Effector memory CD4-positive, alpha-beta T cell (primary cell): ENCODE results near the gene SIRPB2.

Experiments
- DNase-seq, 3 donors: peaks; one replicate each; pipeline ENCODE4 v3.0.0-alpha.2; 2020
- H3K27ac ChIP-seq: 2 replicates; pipeline ENCODE4 v1.7.0; 2013; ENCODE audit warnings: mild to moderate bottlenecking, low read length, moderate library complexity; ENCODE audit not compliant: insufficient read depth, poor library complexity, severe bottlenecking
- H3K27me3 ChIP-seq: replicated peaks from 2 replicates; pipeline ENCODE4 v1.7.0; 2013; ENCODE audit warnings: mild to moderate bottlenecking, low read length; ENCODE audit not compliant: insufficient read depth, control insufficient read depth, poor library complexity, severe bottlenecking
- H3K36me3 ChIP-seq: 2 replicates; pipeline ENCODE4 v1.7.0; 2013; ENCODE audit warnings: mild to moderate bottlenecking, low read length, moderate library complexity; ENCODE audit not compliant: control insufficient read depth, insufficient read depth
- H3K4me1 ChIP-seq: 2 replicates; pipeline ENCODE4 v1.7.0; 2013; ENCODE audit warnings: low read length, mild to moderate bottlenecking; ENCODE audit not compliant: control insufficient read depth, insufficient read depth, poor library complexity, severe bottlenecking
- H3K4me3 ChIP-seq: 2 replicates; pipeline ENCODE4 v1.7.0; 2013; ENCODE audit warnings: low read length, low read depth, mild to moderate bottlenecking; ENCODE audit not compliant: insufficient read depth, poor library complexity, severe bottlenecking
- H3K9me3 ChIP-seq: 2 replicates; pipeline ENCODE4 v1.7.0; 2013; ENCODE audit warnings: mild to moderate bottlenecking, low read length, moderate library complexity; ENCODE audit not compliant: control insufficient read depth

The SIRPB2 gene

DNA sequence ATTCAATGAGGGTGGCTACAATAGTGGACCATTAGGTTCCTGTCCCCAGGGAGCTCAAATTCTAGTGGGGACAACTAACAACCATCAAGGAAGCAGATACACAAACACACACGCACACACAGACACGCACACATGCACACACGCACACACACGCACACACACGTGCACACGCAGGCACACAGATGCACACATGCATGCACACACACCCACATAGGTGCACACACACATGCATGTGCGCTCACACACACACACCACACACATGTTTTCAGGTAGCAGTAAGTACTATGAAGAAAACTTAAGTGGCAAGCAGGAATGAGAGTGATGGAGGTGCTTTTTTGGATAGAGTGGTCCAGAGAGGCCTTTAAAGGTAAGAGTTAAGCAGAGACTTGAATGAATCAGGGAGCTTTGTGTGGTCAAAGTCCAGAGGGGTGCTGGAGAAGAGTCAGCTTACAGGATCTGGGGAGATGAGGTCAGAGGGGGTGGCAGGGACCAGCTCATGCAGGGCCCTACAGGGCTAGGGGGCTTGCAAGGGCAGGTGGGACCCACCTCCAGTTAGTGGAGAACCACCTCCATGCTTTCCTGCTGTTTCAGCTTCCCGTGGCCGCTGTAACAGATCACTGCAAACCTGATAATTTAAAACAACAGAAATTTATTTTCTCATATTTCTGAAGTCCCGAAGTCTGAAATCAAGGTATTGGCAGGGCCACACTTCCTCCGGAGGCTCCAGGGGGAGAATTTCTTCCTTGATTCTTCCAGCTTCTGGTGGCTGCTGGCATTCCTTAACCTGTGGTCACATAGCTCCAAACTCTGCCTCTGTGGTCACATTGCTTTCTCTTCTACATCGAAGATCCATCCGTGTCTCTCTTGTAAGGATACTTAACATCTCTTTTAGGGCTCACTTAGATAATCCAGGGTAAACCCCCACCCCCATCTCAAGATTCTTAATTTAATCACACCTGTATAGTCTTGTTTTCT lies 17.7 kb downstream of the SIRPB2 start:
- Histone ChIP-seq H3K9me3 (no peaks in the 10 kb centered on the region), H3K27me3 (no peaks in the 10 kb centered on the region), H3K4me1 (no peaks in the 10 kb centered on the region), H3K4me3 (no peak overlapping the region), H3K27ac (no peak overlapping the region), H3K36me3 (no peaks in the 10 kb centered on the region)
- no peak for DNase-seq

- Histone ChIP-seq H3K4me1 (no peaks in the 10 kb centered on the region), H3K9me3 (no peaks in the 10 kb centered on the region), H3K27ac (no peak overlapping the region), H3K36me3 (no peaks in the 10 kb centered on the region), H3K4me3 (no peak overlapping the region), H3K27me3 (no peaks in the 10 kb centered on the region)
- no peak for DNase-seq
Measured at GRCh38 chr20:1472556-1473245, 18.5 kb downstream of the SIRPB2 start.

GRCh38 chr20:1471242-1471641 lies 20.0 kb downstream of the SIRPB2 start:
- H3K9me3 ChIP-seq = no peaks in the 10 kb centered on the region
- no peak for DNase-seq
- H3K27me3 ChIP-seq = no peaks in the 10 kb centered on the region
- no peak overlapping the region for H3K27ac ChIP-seq
- no peaks in the 10 kb centered on the region for H3K36me3 ChIP-seq
- no peak overlapping the region for H3K4me3 ChIP-seq
- peaks cover 4% of the 10 kb centered on the region for H3K4me1 ChIP-seq

- no peaks in the 10 kb centered on the region for H3K9me3 ChIP-seq
- no peak overlapping the region for H3K4me3 ChIP-seq
- no peaks in the 10 kb centered on the region for H3K36me3 ChIP-seq
- no peak overlapping the region for H3K27ac ChIP-seq
- no peaks in the 10 kb centered on the region for H3K27me3 ChIP-seq
- no peak for DNase-seq
- H3K4me1 ChIP-seq = peaks cover 15% of the 10 kb centered on the region
Measured at GRCh38 chr20:1469925-1470571, 21.2 kb downstream of the SIRPB2 start.

DNA sequence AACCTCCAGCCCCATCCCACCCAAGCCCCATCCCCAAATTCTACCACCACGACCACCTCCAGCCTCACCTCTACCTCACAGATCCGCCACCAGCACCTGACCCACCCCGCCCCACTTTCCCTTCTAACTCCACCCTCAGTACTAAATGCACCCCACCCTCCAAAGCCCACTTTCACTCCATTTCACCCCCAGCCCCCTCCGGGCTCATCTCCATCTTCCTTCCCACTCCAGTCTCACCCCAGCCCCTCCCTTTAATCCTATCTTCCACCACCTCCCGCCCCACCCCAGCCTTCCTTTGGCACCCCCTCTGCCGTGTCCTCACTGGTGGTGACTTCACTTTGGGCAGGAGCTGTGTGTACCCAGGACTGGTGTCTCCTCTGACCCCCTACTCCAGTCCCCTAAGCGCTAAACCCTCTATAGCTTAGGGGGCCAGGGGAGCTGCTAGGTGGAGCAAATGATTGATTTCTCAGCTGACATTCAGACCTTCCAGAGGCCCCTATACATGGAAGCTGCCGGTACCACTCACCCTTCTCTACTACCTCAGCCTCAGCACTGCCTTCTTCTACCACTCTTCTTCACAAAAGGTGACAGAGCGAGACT lies 21.8 kb downstream of the SIRPB2 start:
- Histone ChIP-seq H3K27ac (no peak overlapping the region), H3K4me3 (no peak overlapping the region), H3K36me3 (no peaks in the 10 kb centered on the region), H3K4me1 (peaks cover 17% of the 10 kb centered on the region), H3K27me3 (no peaks in the 10 kb centered on the region), H3K9me3 (no peaks in the 10 kb centered on the region)
- no peak for DNase-seq

DNA sequence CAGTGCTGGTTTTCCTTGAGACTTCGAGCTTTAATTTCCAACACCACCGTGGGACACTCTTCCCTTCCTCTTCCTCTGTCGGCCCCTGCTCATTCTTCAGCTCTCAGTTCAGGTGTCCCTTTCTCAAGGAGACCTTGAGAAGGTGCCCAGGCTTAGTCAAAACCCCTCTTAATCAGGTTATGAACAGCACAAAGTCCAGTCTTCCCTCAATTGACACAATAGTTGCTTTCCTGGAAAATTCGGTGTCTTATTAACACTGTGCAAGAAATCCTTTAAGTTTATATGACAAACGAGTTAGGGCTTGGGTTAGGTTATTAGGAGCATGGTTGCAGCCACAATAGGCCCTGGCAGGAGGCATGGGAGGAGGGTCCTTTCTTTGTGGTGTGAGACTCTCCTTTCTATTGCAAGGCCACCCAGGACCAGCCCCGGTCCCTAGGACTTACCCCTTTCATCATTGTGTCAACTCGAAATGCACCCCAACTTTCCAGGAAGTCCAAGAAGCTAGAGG lies 23.0 kb downstream of the SIRPB2 start:
- Histone ChIP-seq H3K27me3 (no peaks in the 10 kb centered on the region), H3K4me1 (peaks cover 22% of the 10 kb centered on the region), H3K9me3 (no peaks in the 10 kb centered on the region), H3K4me3 (no peak overlapping the region), H3K36me3 (peaks cover 2% of the 10 kb centered on the region), H3K27ac (no peak overlapping the region)
- no peak for DNase-seq

DNA sequence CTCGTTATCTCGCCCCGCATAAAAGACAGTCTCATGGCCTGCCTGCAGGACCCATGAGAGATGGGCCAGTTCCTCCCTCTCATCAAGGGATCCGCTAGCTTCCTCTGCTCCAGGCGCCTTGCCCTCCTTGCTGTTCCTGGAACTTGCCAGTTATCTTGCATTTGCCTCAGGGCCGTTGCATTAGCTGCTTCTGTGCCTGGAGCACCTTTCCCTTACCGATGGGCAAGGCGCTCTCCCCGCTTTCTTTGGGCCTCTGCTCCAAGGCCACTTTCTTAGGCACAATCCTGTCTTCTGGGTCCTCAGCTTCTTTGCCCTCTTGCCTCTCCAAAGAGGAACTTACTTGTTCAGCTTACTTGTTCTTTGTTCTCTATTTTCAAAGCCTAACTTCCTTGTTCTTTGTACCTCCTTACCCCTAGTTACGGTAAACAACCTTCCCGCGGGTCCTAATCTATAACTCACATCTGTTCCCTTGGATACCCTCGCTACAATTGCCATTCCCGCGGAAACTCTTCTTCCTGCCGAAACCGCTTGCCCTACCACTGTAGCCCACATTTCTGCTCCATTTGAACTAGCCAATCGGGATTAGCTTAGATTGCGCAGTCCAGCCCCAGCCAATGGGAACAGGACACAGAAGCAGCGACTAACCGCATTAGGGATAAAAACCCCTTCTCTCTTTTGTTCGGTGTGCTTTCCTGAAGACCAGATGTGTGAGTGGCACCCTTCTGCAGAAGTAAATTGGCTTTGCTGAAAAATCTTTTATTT lies 23.7 kb downstream of the SIRPB2 start:
- no peak for DNase-seq
- no peaks in the 10 kb centered on the region for H3K9me3 ChIP-seq
- peak overlapping the region; percentile 2 for H3K27ac ChIP-seq
- peaks cover 8% of the 10 kb centered on the region for H3K36me3 ChIP-seq
- H3K4me1 ChIP-seq = peaks cover 22% of the 10 kb centered on the region
- peak overlapping the region; percentile 18 for H3K4me3 ChIP-seq
- H3K27me3 ChIP-seq = no peaks in the 10 kb centered on the region

DNA sequence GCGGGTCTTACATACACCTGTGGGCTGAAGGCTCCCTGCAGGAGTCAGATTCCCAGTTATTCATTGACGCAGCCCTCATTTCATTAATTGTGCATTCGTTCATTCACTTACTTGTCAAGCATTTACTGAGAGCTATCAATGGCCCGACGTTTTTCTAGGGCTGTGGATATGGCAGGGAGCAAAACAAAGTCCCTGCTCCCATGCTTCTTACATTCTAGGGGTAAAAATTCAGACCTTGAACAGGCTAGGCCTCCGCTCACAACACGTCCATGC lies 24.2 kb downstream of the SIRPB2 start:
- no peaks in the 10 kb centered on the region for H3K27me3 ChIP-seq
- peaks cover 10% of the 10 kb centered on the region for H3K36me3 ChIP-seq
- H3K9me3 ChIP-seq = no peaks in the 10 kb centered on the region
- H3K27ac ChIP-seq = no peak overlapping the region
- H3K4me1 ChIP-seq = peaks cover 22% of the 10 kb centered on the region
- DNase-seq = no peak
- peak overlapping the region; percentile 18 for H3K4me3 ChIP-seq
